ENCODE data around the gene MOSPD3. TPM values are rescaled to one million over a fixed set of nuclear protein-coding genes. Genes with fewer than 3 reads are reported as not detected.
A peak's percentile ranks its signal among the peaks of the same experiment; 100 is the strongest.

Gene MOSPD3
- total and polyA plus RNA-seq, 2 of the 8 experiments (the other 6 are each of a cell fraction or from before 2014, with no cell fraction given) = 20.7 to 21.4 TPM

DNA sequence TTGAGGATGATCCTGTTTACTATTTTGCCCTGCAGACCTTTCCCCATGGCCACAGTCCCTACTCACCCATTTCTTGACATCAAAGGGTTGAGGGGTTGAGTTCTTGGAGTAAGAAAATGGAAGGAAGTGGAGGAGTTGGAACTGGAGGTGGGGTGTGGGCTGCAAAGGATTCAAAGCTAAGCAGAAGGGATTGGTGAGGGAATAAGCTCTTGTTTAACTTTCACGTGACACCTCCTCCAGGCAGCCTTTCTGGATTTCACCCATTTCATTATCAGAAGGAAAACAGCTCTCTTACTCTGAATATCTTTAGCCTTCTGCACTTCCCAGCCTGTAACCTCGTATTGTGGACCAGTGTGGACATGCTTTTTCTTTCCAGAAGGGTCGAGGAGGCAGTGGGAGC lies 13.7 kb downstream of the MOSPD3 start:
- Histone ChIP-seq H2AK5ac (ENCODE audit: low read depth, low read length) (no peak overlapping the region), H3K79me1 (ENCODE audit: low read depth, low read length) (no peaks in the 10 kb centered on the region), H4K91ac (replicated peaks; ENCODE audit: insufficient read length, low read length) (no peak overlapping the region), H2AFZ (ENCODE audit: low read length) (0 out of 2 replicates have a peak overlapping the region, but pooled peaks have one; percentile 86), H3K36me3 (ENCODE audit: control insufficient read depth in 2 of 4, insufficient read depth in 4 of 4, low read length in 3 of 4) (no peaks in the 10 kb centered on the region), H3K9ac (replicated peaks in 1 of 4; ENCODE audit: extremely low read depth in 1 of 4, low read depth in 3 of 4, low read length in 3 of 4) (no peak overlapping the region), H3K79me2 (ENCODE audit: control insufficient read depth in 1 of 2, insufficient read depth in 2 of 2, low read length in 2 of 2) (no peaks in the 10 kb centered on the region), H2BK15ac (ENCODE audit: low read length) (no peak overlapping the region), H2BK20ac (ENCODE audit: low read length) (no peak overlapping the region), H3K27me3 (replicated peaks in 1 of 4; ENCODE audit: control insufficient read depth in 3 of 4, extremely low read depth in 1 of 4, insufficient read depth in 3 of 4, low read length in 3 of 4) (peaks cover 0 to 5% (median 2%) of the 10 kb centered on the region in 4 experiments; a peak in 3 of 7 replicates), H3K4me2 (ENCODE audit: insufficient read depth in 1 of 2, low read depth in 2 of 2, low read length in 2 of 2) (peak overlapping the region; percentile 59 to 83), H3K9me3 (ENCODE audit: insufficient read depth in 2 of 2, low read depth in 1 of 2, low read length in 1 of 2) (no peaks in the 10 kb centered on the region), H3K18ac (ENCODE audit: extremely low read depth, low read length) (no peak overlapping the region), H3K23ac (ENCODE audit: insufficient read length) (no peak overlapping the region), H4K5ac (ENCODE audit: insufficient read length, low read depth, low read length) (no peak overlapping the region), H3K4ac (replicated peaks; ENCODE audit: insufficient read length, low read depth, low read length) (no peak overlapping the region), H3K4me1 (replicated peaks in 1 of 4; ENCODE audit: control insufficient read depth in 3 of 4, insufficient read depth in 4 of 4, low read length in 3 of 4) (peaks cover 0 to 11% (median 6%) of the 10 kb centered on the region in 4 experiments; a peak in 6 of 7 replicates), H2BK5ac (ENCODE audit: low read depth, low read length) (no peak overlapping the region), H4K20me1 (replicated peaks in 1 of 2; ENCODE audit: control insufficient read depth in 1 of 2, insufficient read depth in 2 of 2, low read length in 2 of 2) (peaks cover 0 to 2% of the 10 kb centered on the region in 2 experiments), H2BK12ac (ENCODE audit: low read depth, low read length) (peak overlapping the region; percentile 30; the same call in 1 of the 2 replicates), H3K14ac (ENCODE audit: insufficient read length) (no peak overlapping the region), H4K8ac (ENCODE audit: extremely low read depth, insufficient read depth, low read length) (no peak overlapping the region), H3K56ac (replicated peaks; ENCODE audit: insufficient read length, low read depth, low read length) (no peak overlapping the region), H2BK120ac (replicated peaks; ENCODE audit: low read depth, low read length) (no peak overlapping the region), H3K23me2 (ENCODE audit: low read depth, low read length) (peaks cover 4% of the 10 kb centered on the region; the same call in 1 of the 2 replicates), H3K4me3 (ENCODE audit: extremely low read depth in 1 of 4, insufficient read depth in 2 of 4, low read depth in 3 of 4, low read length in 4 of 4) (peak overlapping the region; percentile 11 to 63 (median 27); a peak in 5 of 8 replicates), H3K27ac (ENCODE audit: low read depth, low read length) (no peak overlapping the region)
- CTCF ChIA-PET (ENCODE audit: partially characterized antibody) = interaction anchor here (0.6 to 2.2 kb wide), 10 partner anchors 8 to 479 kb away, joined by 3 to 19 read pairs (median 4); partner anchors contain the start of gene MOSPD3
- TF ChIP-seq RNF2 (IDR thresholded peaks at IDR 0.05; ENCODE audit: borderline replicate concordance, low read depth, low read length, missing control alignments, poor library complexity, severe bottlenecking) (no peak), FOSL1 (IDR thresholded peaks at IDR 0.05; ENCODE audit: insufficient read depth, low read depth, low read length) (no peak), KDM1A (IDR thresholded peaks at IDR 0.05; ENCODE audit: borderline replicate concordance, low read length) (peak; percentile 23; the same call in 1 of the 2 replicates), CHD1 (IDR thresholded peaks at IDR 0.05; ENCODE audit: low read depth, low read length) (no peak)
- POLR2A ChIA-PET (ENCODE audit: partially characterized antibody) = interaction anchor here (0.5 to 2.4 kb wide), 14 partner anchors 9 to 197 kb away, joined by 3 to 11 read pairs (median 4); partner anchors contain the start of genes FBXO24, LRCH4, MEPCE and MOSPD3
- FAIRE-seq (no peak), DNase-seq (ENCODE audit: low read depth in 1 of 2, low spot score in 2 of 2) (no peak)
- 42% methylated on average over 3 of the region's 3 CpGs; no CpG with 5 or more reads in 1 of the 2 experiments for whole genome bisulfite sequencing, 2 experiments (ENCODE audit: extremely low coverage in 1 of 2, insufficient coverage in 1 of 2, insufficient read length in 1 of 2, insufficient replicate concordance in 2 of 2, low coverage in 1 of 2, low lambda C conversion rate in 2 of 2, missing lambda C conversion rate in 1 of 2)
